SK-N-SH (cell line): ENCODE results near the gene TPMT.

ENCODE experiments used
- EP300 ChIP-seq, 2 experiments: IDR thresholded peaks; 2 replicates each; pipeline versions ENCODE4 v1.4.0 to v1.6.1; 2012; ENCODE audit warnings: borderline replicate concordance in 1 of 2, low read depth in 1 of 2, low read length in 1 of 2
- GABPA ChIP-seq: IDR thresholded peaks from 2 replicates; pipeline ENCODE4 v1.4.0; 2012; ENCODE audit warnings: low read depth, mild to moderate bottlenecking
- TF ChIP-seq, protein P1 (sequence below): IDR thresholded peaks from 2 replicates; pipeline ENCODE4 v1.4.0; 2012; ENCODE audit warnings: low read depth, borderline replicate concordance
- TF ChIP-seq, protein P2 (sequence below): fragments of 200-600 bp; sonication (generic); IDR thresholded peaks from 2 replicates; pipeline ENCODE4 v1.6.1; 2017; ENCODE audit warnings: antibody characterized with exemption, mild to moderate bottlenecking, moderate library complexity
- TF ChIP-seq, protein P3 (sequence below): IDR thresholded peaks from 2 replicates; pipeline ENCODE4 v1.4.0; 2012; ENCODE audit warnings: low read depth, borderline replicate concordance

- TF ChIP-seq EP300 (IDR thresholded peaks at IDR 0.05; ENCODE audit: borderline replicate concordance in 1 of 2, low read depth in 1 of 2, low read length in 1 of 2), result no peak
- TF ChIP-seq, protein P1, sequence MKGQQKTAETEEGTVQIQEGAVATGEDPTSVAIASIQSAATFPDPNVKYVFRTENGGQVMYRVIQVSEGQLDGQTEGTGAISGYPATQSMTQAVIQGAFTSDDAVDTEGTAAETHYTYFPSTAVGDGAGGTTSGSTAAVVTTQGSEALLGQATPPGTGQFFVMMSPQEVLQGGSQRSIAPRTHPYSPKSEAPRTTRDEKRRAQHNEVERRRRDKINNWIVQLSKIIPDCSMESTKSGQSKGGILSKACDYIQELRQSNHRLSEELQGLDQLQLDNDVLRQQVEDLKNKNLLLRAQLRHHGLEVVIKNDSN, result no peak
- TF ChIP-seq, protein P2, sequence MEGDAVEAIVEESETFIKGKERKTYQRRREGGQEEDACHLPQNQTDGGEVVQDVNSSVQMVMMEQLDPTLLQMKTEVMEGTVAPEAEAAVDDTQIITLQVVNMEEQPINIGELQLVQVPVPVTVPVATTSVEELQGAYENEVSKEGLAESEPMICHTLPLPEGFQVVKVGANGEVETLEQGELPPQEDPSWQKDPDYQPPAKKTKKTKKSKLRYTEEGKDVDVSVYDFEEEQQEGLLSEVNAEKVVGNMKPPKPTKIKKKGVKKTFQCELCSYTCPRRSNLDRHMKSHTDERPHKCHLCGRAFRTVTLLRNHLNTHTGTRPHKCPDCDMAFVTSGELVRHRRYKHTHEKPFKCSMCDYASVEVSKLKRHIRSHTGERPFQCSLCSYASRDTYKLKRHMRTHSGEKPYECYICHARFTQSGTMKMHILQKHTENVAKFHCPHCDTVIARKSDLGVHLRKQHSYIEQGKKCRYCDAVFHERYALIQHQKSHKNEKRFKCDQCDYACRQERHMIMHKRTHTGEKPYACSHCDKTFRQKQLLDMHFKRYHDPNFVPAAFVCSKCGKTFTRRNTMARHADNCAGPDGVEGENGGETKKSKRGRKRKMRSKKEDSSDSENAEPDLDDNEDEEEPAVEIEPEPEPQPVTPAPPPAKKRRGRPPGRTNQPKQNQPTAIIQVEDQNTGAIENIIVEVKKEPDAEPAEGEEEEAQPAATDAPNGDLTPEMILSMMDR, result no peak
- TF ChIP-seq, protein P3, sequence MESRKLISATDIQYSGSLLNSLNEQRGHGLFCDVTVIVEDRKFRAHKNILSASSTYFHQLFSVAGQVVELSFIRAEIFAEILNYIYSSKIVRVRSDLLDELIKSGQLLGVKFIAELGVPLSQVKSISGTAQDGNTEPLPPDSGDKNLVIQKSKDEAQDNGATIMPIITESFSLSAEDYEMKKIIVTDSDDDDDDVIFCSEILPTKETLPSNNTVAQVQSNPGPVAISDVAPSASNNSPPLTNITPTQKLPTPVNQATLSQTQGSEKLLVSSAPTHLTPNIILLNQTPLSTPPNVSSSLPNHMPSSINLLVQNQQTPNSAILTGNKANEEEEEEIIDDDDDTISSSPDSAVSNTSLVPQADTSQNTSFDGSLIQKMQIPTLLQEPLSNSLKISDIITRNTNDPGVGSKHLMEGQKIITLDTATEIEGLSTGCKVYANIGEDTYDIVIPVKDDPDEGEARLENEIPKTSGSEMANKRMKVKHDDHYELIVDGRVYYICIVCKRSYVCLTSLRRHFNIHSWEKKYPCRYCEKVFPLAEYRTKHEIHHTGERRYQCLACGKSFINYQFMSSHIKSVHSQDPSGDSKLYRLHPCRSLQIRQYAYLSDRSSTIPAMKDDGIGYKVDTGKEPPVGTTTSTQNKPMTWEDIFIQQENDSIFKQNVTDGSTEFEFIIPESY, result no peak
- TF ChIP-seq GABPA, result no peak
Observed at GRCh38 chr6:18186540-18187250, 31.8 kb upstream of the TPMT start.
